Right lobe of liver (tissue), 4 donors: ENCODE results near the gene GPR45.

Experiments
- CTCF ChIP-seq, 4 donors: fragments of 200-600 bp in 3 of 4; fragments of 450-650 bp in 1 of 4; IDR thresholded peaks; one replicate each; pipeline versions ENCODE4 v1.5.1 to v1.8.0; 2016 to 2022; ENCODE audit warnings: antibody characterized with exemption in 4 of 4, mild to moderate bottlenecking in 2 of 4
- POLR2A ChIP-seq: fragments of 450-650 bp; IDR thresholded peaks from one replicate; pipeline ENCODE4 v1.6.1; 2017; ENCODE audit warnings: antibody characterized with exemption, mild to moderate bottlenecking
- donor health status: DM: no; HTN: no; CAD: no.
- donor health status: DM: no; HTN: no; CAD: no.
- donor health status: DM: no; HTN: yes; CAD: no.

- TF ChIP-seq CTCF (IDR thresholded peaks at IDR 0.05) (no peak), POLR2A (no peak)
Observed at GRCh38 chr2:105243961-105244360, 2.4 kb downstream of the GPR45 start.
